Measurements from ENCODE around the gene CLRN1.

DNA sequence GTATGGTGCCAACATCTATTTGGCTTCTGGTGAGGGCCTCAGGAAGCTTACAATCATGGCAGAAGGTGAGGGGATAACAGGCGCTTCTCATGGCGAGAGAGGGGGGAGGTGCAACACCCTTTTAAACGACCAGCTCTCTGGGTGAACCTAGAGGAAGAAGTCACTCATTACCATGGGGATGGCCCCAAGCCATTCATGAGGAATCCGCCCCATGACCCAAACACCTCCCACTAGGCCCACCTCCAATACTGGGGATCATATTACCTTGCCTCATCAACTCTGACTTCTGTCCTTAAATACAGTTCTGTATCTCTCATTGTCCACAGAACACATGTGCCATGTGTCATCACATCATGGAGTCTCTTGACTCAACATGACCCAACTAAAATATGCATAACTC is 37.5 kb upstream of the CLRN1 start:
- TF ChIP-seq, protein P1, sequence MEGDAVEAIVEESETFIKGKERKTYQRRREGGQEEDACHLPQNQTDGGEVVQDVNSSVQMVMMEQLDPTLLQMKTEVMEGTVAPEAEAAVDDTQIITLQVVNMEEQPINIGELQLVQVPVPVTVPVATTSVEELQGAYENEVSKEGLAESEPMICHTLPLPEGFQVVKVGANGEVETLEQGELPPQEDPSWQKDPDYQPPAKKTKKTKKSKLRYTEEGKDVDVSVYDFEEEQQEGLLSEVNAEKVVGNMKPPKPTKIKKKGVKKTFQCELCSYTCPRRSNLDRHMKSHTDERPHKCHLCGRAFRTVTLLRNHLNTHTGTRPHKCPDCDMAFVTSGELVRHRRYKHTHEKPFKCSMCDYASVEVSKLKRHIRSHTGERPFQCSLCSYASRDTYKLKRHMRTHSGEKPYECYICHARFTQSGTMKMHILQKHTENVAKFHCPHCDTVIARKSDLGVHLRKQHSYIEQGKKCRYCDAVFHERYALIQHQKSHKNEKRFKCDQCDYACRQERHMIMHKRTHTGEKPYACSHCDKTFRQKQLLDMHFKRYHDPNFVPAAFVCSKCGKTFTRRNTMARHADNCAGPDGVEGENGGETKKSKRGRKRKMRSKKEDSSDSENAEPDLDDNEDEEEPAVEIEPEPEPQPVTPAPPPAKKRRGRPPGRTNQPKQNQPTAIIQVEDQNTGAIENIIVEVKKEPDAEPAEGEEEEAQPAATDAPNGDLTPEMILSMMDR (IDR thresholded peaks at IDR 0.05; ENCODE audit: insufficient read depth, low read length, poor library complexity, severe bottlenecking), result no peak
- TF ChIP-seq EZH2phosphoT487 (conservative IDR thresholded peaks at IDR 0.05; ENCODE audit: low read length), result no peak

All from SU-DHL-6 (cell line).